Measurements from ENCODE around the gene BET1L.
A peak's percentile ranks its signal among the peaks of the same experiment; 100 is the strongest.
"Not testable (repeated sequence)": the region's sequence is repeated elsewhere in the genome, so short reads cannot be mapped to it uniquely, and the experiment has no call there.

Gene BET1L

DNA sequence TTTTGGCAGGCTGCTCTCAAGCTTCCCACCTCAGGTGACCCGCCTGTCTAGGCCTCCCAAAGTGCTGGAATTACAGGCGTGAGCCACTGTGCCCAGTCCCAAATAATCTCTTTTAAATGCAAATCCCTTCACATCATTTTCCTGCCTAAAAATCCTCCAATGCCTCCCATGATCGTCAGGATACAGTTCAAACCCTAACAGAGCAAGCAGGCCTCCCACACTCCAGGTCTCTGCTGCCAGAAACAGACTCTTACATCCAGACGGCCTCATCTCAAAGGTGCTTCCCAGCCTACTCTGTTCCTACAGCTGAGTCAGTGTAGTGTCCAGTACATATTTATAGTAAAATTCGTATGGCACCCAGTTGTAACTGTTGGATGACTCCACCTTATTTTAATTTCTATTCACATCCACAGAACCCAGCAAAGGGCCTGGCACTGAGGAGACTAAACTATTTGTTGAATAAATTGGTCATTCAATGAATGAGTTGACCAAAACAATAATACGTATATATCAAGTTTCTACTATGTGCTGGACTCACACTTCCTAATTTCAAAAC lies 20.7 kb upstream of the BET1L start:
- no peak for DNase-seq (ENCODE audit: low read depth)

DNA sequence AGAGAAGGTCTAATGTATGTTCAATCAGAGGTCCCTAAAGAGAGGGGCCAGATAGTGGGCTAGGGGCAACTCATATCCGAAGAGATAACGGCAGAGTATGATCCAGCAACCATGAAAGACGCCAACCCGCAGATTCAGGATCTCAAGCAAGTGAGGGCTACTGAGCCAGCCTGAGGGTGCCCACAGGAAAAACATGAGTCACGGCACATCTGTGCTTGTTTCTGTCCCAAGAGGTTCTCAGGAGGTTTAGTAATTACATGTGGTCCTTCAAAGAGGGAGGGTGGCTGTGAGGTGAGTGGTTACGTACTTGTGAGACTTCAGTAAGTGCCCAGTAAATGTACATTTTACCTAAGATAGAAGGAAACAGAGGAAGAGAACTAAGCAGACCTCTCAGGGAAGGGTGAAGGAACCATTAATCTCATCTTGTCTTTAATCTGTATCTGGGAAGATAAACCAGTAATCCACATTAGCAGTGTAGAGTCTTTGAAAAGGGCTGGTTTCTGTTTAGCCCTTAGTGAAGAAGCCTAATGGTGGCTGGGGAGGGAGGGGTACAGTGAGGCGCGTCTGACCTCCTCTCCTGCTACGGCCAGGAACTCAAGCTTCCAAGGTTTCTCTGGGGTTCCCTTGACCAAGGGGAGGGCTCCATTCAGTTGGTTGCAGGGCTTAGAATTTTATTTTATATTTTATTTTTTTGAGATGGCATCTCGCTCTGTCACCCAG lies 18.7 kb upstream of the BET1L start:
- no peak for DNase-seq (ENCODE audit: low read depth)

DNA sequence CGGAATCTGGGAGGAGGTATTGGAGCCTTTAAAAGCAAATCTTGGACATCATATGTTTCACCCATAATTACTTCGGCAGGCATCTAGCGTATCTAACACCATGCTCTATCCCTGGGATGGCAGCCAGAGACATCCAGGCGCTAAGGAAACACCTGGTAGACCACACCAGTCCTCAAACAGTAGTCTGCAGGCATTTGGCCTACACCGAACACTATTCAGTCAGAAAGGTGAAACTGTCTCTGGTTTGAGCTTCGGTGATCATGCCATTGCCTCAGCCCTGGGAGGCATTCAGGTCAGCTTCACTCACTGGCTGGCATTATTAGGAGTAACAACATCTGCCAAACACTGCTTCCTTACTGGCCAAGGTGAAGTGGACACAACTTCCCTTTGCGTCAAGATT lies 17.2 kb upstream of the BET1L start:
- DNase-seq (ENCODE audit: low read depth): no peak

DNA sequence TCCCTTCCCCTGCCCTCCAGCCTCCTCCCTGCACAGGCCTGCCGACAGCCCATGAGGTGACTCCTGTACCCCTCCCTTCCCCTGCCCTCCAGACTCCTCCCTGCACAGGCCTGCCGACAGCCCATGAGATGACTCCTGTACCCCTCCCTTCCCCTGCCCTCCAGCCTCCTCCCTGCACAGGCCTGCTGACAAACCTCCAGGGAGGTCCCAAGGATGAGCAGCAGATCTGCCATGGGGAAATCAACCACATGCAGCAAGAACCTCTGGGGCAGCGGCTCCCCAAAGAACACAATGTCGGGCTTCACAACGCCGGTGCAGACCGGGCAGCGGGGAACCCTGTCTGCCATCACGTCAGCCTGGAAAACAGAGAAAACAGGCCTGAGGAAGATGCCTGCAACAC lies 16.7 kb upstream of the BET1L start:
- DNase-seq (ENCODE audit: low read depth): no peak

DNA sequence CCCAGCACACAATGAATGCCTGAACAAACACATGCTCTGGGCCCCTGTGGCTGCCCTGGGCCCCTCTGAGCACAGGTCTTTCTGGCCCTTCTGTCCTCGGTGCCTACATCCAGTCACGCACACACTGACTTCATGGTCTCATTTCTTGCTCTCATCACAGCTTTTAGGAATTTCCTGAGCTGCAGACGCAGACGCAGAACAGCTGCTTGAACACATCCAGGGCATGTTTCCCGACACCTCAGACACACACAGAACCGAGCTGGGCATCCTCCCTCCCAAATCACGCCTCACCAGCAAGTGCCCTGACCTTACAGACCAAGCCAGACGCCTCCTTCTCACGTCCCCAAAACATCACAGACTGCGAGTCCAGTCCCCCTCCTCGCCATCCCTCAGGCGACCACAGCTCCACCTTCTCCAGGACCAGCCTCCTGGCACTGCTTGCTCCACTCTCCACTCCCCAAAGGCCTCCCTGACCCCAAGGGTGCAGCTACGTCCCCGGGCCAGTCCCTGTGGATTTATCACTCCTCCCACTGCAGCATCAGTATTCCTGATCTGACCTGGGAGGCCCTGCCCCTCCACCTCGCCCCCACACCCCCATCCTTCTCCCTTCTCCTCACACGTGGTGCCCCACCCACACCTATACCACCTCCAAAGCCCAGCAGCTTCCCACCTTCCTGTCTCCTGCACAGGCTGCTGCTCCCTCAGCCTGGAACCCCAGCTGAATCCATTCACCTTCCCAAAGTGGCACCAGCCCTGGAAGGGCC lies 16.0 kb upstream of the BET1L start:
- DNase-seq (ENCODE audit: low read depth): no peak

DNA sequence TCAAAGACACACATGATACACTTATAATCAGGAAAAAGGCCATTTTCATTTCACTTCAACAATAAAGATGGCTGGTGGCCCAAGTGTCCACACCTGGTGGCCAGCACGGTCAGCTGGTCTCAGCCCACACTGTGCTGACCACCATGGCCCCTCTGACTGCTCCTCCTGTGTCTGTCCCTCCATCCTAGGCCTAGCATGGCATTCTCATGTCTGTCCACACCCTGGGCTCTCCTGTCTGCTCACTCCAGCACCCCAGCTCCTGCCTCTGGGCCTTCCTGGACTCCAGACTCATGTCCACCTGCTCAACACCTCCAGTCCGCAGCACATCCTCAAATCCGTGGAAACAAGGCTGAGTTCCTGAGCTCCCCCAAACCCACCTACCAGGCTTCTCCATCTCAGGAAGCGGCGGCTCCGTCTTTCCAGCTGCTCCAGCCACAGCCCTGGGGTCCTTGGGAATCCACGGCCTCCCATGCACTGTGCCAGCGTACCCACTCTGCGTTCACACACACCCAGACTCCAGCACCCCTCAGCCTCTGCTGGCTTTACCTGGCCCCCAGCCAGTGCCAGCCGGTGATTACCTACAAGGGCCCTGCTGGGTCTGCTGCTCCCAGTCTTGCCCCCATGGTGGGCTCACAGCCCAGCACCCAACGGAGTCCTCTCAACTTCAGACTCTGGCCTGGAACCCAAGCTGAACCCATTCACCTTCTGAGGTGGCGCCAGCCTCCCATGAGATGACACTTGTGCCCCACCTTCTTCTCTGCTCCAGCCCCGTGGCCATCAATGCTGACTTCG lies 15.0 kb upstream of the BET1L start:
- DNase-seq (ENCODE audit: low read depth): no peak

DNA sequence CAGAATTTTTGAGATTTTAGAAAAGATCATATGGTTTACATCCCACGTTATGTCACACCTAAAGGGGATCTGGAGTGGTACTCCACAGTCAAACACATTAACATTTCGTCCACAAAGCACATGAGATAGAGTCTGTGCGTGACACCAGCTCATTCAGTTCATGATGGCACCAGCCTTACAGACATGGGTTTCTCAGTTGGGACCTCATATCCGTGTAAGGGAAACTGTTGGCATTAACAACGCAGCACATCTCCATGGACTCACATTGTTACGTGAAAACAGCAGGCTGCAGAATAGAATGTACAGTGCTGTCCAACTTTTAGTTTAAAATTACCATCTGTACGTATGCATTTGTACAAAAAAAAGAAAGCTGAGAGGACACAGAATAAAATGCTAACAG lies 14.3 kb upstream of the BET1L start:
- no peak for DNase-seq (ENCODE audit: low read depth)

DNA sequence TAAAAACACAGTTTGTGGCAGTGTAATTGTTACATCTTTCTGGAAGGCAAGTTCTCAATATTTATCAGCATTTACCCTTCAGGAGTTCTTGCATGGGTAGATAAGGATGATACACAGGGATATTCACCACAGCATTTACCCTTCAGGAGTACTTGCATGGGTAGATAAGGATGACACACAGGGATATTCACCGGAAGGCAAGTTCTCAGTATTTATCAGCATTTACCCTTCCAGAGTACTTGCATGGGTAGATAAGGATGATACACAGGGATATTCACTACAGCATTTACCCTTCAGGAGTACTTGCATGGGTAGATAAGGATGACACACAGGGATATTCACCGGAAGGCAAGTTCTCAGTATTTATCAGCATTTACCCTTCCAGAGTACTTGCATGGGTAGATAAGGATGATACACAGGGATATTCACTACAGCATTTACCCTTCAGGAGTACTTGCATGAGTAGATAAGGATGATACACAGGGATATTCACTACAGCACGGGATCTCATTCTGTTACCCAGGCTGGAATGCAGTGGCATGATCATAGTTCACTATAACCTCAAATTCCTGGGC lies 13.5 kb upstream of the BET1L start:
- not testable (repeated sequence) for DNase-seq (ENCODE audit: low read depth)

DNA sequence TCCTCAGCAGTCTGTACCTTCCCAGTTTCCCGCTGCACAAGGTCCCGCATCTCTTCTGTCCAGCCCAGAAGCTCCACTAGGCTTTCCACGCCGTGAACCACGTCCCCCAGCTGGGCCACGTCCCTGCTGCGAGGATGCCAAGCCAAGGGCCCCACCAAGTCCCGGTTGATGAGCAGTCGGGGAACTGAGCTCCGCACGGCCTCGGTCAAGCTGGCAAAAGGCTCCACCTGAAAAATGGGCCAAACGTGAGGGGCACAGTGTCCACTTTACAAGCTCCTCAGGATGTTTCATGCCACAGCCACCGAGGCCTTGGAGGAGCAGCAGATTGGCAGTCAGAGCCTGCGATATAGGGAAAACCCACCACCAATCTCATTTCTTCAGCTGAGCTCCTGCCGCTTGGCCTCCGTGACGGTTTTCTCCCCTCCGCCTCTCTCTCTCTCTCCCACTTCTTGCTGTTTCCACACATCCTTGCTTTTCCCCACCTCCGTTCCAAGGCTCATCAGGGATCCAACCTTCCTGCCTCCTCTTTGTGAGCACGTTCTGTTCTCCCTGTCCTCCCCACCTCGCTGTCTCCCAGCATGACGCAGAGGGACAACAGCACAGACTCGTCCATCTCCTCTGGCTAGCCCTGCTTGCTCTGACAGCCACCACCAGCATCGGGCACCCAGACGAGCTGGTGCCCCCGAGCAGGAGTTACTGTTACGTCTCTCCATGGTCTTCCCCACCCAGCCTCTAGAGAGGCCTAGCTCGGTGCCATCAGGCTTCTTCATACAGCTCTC lies 11.8 kb upstream of the BET1L start:
- no peak for DNase-seq (ENCODE audit: low read depth)

DNA sequence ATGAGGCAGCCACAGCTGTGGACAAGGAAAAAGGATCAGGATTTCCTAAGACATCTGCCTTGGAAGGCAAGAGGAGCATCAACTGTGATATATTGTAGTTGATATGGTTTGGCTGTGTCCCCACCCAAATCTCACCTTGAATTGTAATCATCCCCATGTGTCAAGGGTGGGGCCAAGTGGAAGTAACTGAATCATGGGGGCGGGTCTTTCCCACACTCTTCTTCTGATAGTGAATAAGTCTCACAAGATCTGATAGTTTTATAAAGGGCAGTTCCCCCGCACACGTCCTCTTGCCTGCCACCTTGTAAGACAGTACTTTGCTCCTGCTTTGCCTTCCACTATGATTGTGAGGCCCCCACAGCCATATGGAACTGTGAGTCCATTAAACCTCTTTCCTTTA lies 10.5 kb upstream of the BET1L start:
- no peak for DNase-seq (ENCODE audit: low read depth)

DNA sequence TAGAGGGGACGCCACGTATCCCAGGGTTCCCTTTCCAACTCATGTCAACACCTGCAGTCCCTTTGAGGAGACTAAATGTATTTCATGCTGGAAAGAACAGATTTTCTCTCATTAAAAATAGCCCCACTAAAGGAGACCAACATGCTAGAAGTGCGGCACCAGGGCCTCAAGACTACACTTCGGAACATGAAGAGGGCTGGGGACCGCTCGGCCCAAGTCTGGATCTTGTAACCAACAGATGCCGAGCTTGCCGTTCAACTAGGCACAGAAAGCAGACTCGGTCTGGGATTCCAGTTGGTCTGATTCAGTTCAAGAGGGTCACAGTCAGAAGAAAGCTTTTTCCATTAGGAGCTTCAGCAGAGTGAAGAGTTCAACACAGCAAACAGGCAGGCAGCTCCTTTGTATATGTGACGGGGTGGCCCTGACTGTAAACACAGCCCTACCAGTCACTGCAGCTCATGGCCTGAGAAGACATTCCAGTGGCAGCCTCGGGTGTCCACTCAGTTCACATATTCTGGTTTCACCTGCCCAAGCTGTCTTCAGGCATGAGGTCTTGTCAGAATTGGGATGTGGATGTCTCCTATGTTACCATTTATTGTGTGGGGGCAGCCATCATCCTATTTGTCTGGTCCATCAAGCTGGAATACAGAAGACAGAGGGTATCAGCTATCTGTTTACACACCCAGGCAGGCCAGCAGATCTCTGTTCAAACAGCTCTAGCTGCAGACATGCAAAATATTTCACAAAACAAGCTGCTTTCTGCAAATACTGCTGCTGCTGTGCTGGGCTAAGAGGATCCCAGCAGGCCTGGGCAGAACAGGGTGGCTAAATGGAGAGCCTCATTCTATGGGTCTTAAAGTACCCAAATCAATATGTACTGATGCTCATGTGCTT lies 9.1 kb upstream of the BET1L start:
- DNase-seq (ENCODE audit: low read depth): no peak

DNA sequence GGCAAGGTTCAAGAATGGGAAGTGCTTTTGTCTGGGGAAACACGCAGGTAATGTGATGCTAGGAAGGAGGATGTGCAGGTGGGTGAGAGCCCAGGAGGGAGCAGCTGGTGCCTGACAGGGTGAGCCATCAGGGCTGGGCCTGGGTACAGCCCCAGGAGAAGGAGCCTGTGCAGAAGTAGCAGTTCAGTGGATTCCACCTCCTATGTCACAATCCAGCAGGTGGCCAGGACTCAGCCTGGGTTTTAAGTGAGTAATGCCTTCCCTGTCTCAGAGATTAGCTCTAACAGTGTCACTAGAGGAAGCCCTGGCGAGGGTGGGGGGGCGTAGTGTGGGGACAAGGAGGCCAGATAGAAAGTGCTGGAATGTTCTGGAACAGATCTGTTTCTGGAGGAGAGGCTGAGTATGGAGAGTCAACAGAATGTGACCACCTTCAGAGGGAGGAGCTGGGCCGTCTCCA lies 8.4 kb upstream of the BET1L start:
- DNase-seq (ENCODE audit: low read depth): no peak

DNA sequence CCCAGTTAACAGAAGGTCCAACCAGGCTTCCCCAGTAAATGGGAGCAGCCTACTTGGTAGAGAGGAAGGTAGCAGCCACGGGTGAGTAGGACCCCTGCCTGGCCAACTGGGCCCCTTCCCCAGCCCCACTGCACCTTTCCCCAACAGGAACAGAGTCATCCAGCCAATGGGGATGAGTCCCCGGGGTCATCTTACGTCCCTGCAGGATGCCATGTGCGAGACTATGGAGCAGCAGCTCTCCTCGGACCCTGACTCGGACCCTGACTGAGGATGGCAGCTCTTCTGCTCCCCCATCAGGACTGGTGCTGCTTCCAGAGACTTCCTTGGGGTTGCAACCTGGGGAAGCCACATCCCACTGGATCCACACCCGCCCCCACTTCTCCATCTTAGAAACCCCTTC lies 6.9 kb upstream of the BET1L start:
- DNase-seq (ENCODE audit: low read depth): no peak

DNA sequence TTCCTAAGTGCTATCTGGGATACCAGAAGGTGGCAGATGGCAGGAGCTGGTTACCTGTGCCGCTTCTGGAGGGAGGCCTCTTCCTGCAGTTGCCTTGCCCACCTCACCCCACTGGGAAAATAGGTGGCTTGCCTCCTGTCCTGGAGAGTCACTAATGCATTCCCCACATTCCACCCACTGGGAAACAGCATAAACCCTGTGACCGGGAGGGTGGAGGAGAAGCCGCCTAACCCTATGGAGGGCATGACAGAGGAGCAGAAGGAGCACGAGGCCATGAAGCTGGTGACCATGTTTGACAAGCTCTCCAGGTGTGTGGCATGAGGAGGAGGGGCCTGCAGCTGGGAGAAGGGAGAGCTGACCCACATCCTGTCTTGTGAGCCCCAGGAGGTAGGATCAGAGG lies 5.9 kb upstream of the BET1L start:
- DNase-seq (ENCODE audit: low read depth): no peak

DNA sequence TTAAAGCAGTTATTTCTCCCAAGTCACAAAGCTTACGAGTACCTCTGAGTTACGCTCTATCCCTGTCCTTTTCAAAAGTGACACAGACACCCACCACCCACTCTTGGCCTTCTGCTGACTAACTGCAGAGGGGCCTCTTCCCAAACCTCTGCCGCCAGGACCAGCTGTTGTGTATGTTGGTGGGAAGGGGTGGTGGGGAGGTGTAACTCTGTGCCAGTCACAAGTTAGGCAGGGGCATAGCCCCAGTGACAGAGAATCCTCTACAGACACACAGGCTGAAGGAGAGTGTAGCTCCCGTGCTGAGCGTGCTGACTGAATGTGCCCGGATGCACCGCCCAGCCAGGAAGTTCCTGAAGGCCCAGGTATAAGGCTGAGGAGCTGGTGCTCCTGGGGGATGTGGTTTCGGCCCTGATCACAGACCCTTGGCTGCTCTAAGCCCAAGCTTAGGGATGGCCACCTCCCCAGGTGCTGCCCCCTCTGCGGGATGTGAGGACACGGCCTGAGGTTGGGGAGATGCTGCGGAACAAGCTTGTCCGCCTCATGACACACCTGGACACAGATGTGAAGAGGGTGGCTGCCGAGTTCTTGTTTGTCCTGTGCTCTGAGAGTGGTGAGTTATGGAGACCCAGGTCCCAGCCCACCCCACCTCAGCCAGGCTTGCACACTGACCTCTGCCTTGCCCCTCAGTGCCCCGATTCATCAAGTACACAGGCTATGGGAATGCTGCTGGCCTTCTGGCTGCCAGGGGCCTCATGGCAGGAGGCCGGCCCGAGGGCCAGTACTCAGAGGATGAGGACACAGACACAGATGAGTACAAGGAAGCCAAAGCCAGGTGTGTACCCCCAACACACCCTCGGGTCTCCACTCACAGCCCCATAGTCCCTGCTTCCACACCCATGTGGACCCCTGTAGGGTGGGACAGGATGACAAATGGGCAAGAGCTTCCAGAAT lies 5.2 kb upstream of the BET1L start:
- no peak for DNase-seq (ENCODE audit: low read depth)

DNA sequence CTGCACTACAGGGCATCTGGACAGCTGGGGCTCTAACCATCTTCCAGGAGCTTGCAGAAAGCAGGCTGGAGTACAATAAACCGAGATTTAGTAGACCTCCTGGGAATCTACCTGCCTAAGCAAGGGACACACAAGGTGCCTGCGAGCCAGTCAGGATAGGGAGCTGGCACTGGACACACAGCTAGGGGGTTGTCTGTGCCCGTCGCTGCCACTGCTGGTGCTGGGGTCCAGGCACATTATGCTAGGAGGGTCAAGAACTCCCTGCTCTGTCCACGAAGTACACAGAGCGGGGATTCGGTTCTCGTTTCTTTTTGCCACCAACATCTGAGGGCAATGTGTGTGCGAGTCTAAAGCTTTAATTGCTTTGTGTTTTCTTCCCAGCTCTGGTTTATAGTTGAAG lies 4.5 kb upstream of the BET1L start:
- DNase-seq (ENCODE audit: low read depth): no peak

DNA sequence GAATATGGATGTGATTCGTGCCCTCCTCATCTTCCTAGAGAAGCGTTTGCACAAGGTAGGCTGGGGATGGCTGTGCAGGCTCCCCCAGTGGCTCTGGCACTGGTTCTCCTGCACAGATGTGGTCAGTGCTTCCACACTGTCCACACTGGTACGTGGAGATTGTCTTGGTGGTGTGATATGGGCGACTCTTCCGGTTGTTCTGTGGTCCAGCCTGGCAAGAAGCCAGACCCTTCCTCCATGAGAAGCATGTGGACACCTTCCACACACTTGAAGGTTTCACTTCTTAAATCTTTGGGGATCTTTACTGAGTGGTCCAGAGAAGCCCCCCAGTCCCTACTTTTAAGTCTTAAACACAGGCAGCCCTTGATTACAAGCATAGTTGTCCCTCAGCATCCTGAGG lies 4.1 kb upstream of the BET1L start:
- DNase-seq (ENCODE audit: low read depth): no peak

DNA sequence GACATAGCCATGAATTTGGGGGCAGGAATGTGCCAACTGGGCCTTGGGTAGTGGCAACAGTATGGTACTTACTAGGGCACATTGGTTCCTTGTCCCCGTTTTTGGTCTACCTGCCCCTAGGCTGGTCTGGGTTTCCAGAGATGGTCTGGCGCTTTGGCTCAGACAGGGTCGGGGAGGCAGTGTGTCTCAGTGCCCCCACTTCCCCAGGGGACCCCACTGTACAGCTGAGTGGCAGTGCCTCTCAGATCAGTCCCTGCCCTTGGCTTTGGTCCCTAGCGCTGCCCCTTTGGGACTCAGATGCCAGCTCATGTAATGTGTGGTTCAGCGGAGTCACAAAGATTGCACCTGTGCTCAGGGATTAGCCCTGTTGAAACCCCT lies 3.6 kb upstream of the BET1L start:
- no peak for DNase-seq (ENCODE audit: low read depth)

DNA sequence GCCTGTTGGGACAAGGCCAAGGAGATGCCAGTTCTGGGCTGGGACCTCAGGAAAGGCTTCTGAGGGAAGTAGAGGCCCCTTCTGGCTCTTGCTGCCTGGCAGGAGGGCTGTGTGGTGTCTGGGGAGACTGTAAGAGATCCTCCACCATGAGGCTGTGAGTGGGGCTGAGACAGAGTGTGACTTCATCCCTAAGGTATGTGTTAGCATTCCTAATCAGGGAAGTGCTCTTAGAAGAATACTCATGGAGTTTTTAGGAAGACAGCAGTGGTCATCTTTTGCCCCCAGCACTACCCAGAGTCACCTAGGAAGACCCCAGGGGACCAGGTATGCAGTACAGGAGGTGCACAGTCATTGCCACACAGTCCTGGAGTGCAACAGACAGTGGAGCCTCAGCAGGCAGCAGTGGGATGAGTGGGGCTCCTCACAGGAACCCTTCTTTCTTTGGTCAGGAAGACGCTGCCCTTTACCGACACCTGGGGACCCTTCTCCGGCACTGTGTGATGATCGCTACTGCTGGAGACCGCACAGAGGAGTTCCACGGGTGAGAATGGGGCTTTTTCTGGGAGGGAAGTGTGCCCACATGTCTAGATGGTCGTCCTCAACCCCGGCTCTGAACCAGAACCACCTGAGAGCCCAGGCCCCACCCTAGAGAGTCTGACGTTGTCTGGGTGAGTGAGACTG lies 3.1 kb upstream of the BET1L start:
- peak; percentile 61 for DNase-seq (ENCODE audit: low read depth)
